ENCODE measurements around the gene GKAP1. TPM values are rescaled to one million over a fixed set of nuclear protein-coding genes. Genes with fewer than 3 reads are reported as not detected.
A peak's percentile ranks its signal among the peaks of the same experiment; 100 is the strongest.
"Not testable (repeated sequence)": the region's sequence is repeated elsewhere in the genome, so short reads cannot be mapped to it uniquely, and the experiment has no call there.

GKAP1 gene
- total RNA-seq: 1 to 10 TPM; 4.2 to 4.6 TPM

- H3K9me3 Mint-ChIP-seq; H3K36me3 Mint-ChIP-seq; H3K4me1 Mint-ChIP-seq (ENCODE audit: low read depth); POLR2A ChIA-PET; H3K27me3 Mint-ChIP-seq; H3K27ac Mint-ChIP-seq: not testable (repeated sequence)
- CTCF ChIA-PET: interaction anchor here (0.6 kb wide), 1 partner anchor 207 kb away, joined by 3 read pairs; no protein-coding TSS in a partner anchor
- peak within 1 kb of the TSS; percentile 74 for H3K4me3 Mint-ChIP-seq
- DNase-seq: peak; percentile 84
- intact Hi-C loops (cut with micrococcal nuclease): loop anchor here (1.0 to 10.0 kb wide), 3 partner anchors 104 to 193 kb away; partner anchors contain the start of genes IDNK and KIF27
Observed at GRCh38 chr9:83817356-83818278, at the start of gene GKAP1. Gene GKAP1, minus strand, starts transcription at chr9:83817769. Its CDS starts 11,252 bp downstream, at chr9:83806517.

GRCh38 chr9:83849895-83850294 lies 32.3 kb upstream of the GKAP1 start:
- H3K27me3 Mint-ChIP-seq; H3K27ac Mint-ChIP-seq; H3K4me1 Mint-ChIP-seq (ENCODE audit: low read depth); POLR2A ChIA-PET; DNase-seq; CTCF ChIA-PET; intact Hi-C loops (cut with micrococcal nuclease); H3K9me3 Mint-ChIP-seq; H3K4me3 Mint-ChIP-seq; H3K36me3 Mint-ChIP-seq: not testable (repeated sequence)

GRCh38 chr9:83837070-83837643 lies 19.6 kb upstream of the GKAP1 start:
- H3K27me3 Mint-ChIP-seq; DNase-seq; CTCF ChIA-PET; H3K9me3 Mint-ChIP-seq; intact Hi-C loops (cut with micrococcal nuclease); H3K4me3 Mint-ChIP-seq; POLR2A ChIA-PET; H3K36me3 Mint-ChIP-seq; H3K4me1 Mint-ChIP-seq (ENCODE audit: low read depth); H3K27ac Mint-ChIP-seq: not testable (repeated sequence)

DNA sequence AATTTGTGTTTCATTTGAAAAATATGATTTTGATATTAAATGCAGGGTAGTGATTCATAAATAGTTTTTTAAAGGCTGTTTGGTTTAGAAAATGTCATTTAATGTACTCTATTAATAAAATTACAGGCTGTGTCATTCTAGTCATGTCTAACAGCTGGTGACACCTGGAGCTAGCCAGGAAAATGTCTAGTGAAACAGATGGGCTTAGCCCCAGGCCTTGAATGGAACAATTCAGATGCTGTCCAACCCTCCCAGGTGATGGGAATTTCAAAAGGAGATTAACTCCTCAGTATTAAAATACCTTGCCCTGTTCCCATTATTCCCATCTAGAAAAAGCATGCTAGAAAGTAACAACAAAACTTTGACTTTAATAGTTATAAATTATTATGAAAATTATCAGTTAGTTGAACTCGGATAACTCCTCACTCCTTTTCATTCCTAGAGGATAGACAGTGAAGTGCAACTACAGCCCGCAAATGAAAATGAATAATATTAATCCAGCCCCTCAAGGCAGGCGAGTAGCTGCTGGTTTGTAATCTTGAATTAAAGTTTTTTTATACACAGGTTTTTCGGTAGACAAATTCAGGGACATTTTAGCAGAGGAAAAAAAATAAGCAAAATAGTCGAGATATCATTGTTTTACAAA lies 13.0 kb upstream of the GKAP1 start:
- H3K36me3 Mint-ChIP-seq; H3K4me3 Mint-ChIP-seq; intact Hi-C loops (cut with micrococcal nuclease); CTCF ChIA-PET; H3K9me3 Mint-ChIP-seq; H3K27ac Mint-ChIP-seq; H3K4me1 Mint-ChIP-seq (ENCODE audit: low read depth); H3K27me3 Mint-ChIP-seq; DNase-seq; POLR2A ChIA-PET: not testable (repeated sequence)

DNA sequence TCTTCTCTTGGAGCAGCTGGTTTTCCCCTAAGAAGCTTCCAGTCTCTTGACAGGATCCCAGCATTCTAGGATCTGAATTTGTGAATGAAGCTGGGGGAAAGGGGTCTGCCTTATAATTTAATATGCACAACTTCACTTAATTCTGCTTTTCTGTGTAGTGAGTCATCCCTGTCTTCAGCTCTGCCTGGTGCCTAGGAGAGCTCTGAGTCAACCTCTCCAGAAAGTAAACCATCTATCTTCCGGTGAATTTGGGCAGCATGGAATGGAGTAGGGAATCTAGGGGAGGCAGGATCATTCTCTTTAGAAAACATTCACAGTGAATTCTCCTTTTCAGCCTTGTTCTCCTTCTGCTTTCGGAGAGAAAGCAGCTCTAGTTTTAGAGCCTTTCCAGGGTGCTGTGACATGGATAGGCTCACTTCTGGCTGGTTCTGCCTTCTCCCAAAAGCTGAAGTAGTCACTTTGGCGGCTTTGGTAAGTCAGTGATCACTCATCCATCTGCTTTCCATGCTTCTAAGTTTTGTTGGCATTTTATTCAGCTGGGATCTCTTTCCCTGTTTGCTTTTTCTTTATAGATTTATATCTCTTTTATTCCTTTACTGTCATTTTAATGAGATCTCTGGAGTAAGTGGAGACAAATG lies 7.5 kb upstream of the GKAP1 start:
- H3K4me3 Mint-ChIP-seq; H3K36me3 Mint-ChIP-seq; POLR2A ChIA-PET; intact Hi-C loops (cut with micrococcal nuclease); CTCF ChIA-PET; H3K4me1 Mint-ChIP-seq (ENCODE audit: low read depth); H3K9me3 Mint-ChIP-seq; DNase-seq; H3K27me3 Mint-ChIP-seq; H3K27ac Mint-ChIP-seq: not testable (repeated sequence)

GRCh38 chr9:83817011-83817355 lies 586 bp downstream of the GKAP1 start:
- H3K9me3 Mint-ChIP-seq; H3K27me3 Mint-ChIP-seq; H3K27ac Mint-ChIP-seq; POLR2A ChIA-PET; H3K36me3 Mint-ChIP-seq; CTCF ChIA-PET; H3K4me1 Mint-ChIP-seq (ENCODE audit: low read depth): not testable (repeated sequence)
- DNase-seq: peak; percentile 48
- intact Hi-C loops (cut with micrococcal nuclease): loop anchor here (1.0 to 10.0 kb wide), 3 partner anchors 104 to 192 kb away; partner anchors contain the start of genes IDNK and KIF27
- H3K4me3 Mint-ChIP-seq: peak overlapping the region; percentile 74

DNA sequence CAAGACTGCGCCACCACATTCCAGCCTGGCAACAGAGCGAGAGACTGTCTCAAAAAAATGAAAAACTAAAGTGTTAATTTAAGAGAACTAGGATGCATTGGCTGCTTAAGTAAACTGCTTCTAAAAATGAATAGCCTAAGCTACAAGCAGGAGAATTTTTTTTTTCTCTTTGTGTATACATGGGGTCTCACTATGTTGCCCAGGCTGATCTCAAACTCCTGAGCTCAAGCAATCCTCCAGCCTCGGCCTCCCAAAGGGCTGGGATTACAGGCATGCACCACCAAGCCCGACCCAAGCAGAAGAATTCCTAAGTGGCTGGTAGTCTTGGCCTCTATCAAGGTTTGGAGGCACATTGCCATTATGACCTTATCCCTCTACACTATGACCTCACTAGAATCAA lies 2.4 kb downstream of the GKAP1 start:
- H3K36me3 Mint-ChIP-seq; DNase-seq; H3K27me3 Mint-ChIP-seq; H3K9me3 Mint-ChIP-seq; H3K27ac Mint-ChIP-seq; H3K4me1 Mint-ChIP-seq (ENCODE audit: low read depth); CTCF ChIA-PET; H3K4me3 Mint-ChIP-seq; POLR2A ChIA-PET: not testable (repeated sequence)
- intact Hi-C loops (cut with micrococcal nuclease): loop anchor here (10.0 kb wide), 1 partner anchor 190 kb away; the partner anchor contains the start of gene IDNK

DNA sequence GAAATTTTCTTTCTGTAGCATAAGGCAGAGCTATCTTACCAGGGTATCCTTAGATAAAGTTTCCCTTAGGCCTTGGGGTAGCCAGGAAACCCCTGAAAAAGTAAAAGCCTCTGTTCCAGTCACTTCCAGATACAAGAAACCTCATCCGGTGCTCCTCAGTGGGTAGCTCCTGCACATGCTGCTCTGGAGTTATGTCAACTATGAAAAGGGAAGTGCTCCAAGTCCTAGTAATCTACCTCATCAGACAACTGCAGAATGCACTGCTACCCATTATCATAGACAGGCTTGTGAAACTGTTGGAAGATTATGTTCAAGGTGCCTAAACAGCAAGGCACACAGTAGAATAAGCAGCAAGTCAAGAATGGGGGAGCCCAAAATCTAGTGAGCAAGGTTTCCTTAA lies 8.4 kb downstream of the GKAP1 start:
- CTCF ChIA-PET; H3K4me3 Mint-ChIP-seq; intact Hi-C loops (cut with micrococcal nuclease); H3K9me3 Mint-ChIP-seq; H3K27me3 Mint-ChIP-seq; H3K36me3 Mint-ChIP-seq; POLR2A ChIA-PET; DNase-seq; H3K4me1 Mint-ChIP-seq (ENCODE audit: low read depth); H3K27ac Mint-ChIP-seq: not testable (repeated sequence)

DNA sequence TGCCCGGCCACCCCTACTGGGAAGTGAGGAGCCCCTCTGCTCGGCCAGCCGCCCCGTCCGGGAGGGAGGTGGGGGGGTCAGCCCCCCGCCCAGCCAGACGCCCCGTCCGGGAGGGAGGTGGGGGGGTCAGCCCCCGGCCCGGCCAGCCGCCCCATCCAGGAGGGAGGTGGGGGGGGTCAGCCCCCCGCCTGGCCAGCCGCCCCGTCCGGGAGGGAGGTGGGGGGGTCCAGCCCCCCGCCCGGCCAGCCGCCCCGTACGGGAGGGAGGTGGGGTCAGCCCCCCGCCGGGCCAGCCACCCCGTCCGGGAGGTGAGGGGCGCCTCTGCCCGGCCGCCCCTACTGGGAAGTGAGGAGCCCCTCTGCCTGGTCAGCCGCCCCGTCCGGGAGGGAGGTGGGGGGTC lies 13.1 kb downstream of the GKAP1 start:
- CTCF ChIA-PET; DNase-seq; H3K4me1 Mint-ChIP-seq (ENCODE audit: low read depth): not testable (repeated sequence)

GRCh38 chr9:83803941-83804340 lies 13.6 kb downstream of the GKAP1 start:
- POLR2A ChIA-PET; H3K27me3 Mint-ChIP-seq; H3K4me3 Mint-ChIP-seq; H3K27ac Mint-ChIP-seq; H3K36me3 Mint-ChIP-seq; intact Hi-C loops (cut with micrococcal nuclease); H3K9me3 Mint-ChIP-seq; H3K4me1 Mint-ChIP-seq (ENCODE audit: low read depth); DNase-seq; CTCF ChIA-PET: not testable (repeated sequence)

More for the DNA sequence above, 13.1 kb downstream of the GKAP1 start:
- intact Hi-C loops (cut with micrococcal nuclease); H3K4me3 Mint-ChIP-seq; H3K27me3 Mint-ChIP-seq; H3K36me3 Mint-ChIP-seq; H3K9me3 Mint-ChIP-seq; POLR2A ChIA-PET; H3K27ac Mint-ChIP-seq: not testable (repeated sequence)

DNA sequence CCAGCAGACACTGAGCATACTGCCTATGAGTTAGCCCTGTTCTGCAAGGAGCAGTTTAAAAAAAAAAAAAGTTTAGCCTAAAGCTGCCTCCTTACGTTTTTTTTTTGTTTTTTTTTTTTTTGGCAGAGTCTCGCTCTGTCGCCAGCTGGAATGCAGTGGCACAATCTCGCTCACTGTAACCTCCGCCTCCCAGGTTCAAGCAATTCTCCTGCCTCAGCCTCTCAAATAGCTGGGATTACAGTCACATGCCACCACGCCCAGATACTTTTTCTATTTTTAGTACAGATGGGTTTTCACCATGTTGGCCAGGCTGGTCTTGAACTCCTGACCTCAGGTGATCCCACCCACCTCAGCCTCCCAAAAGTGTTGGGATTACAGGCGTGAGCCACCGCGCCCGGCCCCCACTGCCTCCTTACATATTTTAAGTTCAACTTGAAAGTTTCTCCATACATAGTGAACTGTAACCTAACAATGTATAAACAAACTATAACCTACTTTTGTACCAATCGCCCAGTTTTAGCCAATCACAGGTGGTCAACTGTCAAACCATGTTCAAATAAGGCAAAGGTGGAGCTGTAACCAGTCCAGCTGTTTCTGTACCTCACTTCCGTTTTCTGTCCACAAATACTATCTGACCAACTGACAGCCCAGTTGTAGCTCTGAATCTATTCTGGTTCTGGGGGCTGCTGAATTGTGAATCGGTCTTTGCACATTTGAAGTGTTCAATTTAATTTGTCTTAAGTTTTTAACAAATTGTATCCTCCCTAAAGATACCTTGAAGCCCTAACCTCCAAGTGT lies 17.1 kb downstream of the GKAP1 start:
- Mint-ChIP-seq H3K27me3 (no peaks in the 10 kb centered on the region), H3K4me1 (ENCODE audit: low read depth) (no peaks in the 10 kb centered on the region), H3K27ac (no peak overlapping the region), H3K9me3 (no peaks in the 10 kb centered on the region), H3K36me3 (peaks cover 7% of the 10 kb centered on the region), H3K4me3 (no peak overlapping the region)
- CTCF ChIA-PET: no interaction called here
- intact Hi-C loops (cut with micrococcal nuclease): no loop called here
- DNase-seq: no peak
- POLR2A ChIA-PET: no interaction called here

GRCh38 chr9:83794051-83794450 lies 23.5 kb downstream of the GKAP1 start:
- H3K27ac Mint-ChIP-seq: no peak overlapping the region
- POLR2A ChIA-PET: no interaction called here

More at GRCh38 chr9:83794051-83794450, 23.5 kb downstream of the GKAP1 start:
- no peak for DNase-seq
- intact Hi-C loops (cut with micrococcal nuclease): no loop called here
- Mint-ChIP-seq H3K27me3 (no peaks in the 10 kb centered on the region), H3K9me3 (no peaks in the 10 kb centered on the region), H3K36me3 (peaks cover 6% of the 10 kb centered on the region), H3K4me3 (no peak overlapping the region), H3K4me1 (ENCODE audit: low read depth) (peaks cover 3% of the 10 kb centered on the region)
- CTCF ChIA-PET: interaction anchor here (0.5 kb wide), 1 partner anchor 378 kb away, joined by 3 read pairs; no protein-coding TSS in a partner anchor
